Stimulated activated CD4-positive, alpha-beta T cell treated with anti-CD3 and anti-CD28 coated beads, Interleukin-2, amount 100 ng/mL, for 4 hours (primary cell): ENCODE results near the gene SREBF1.
"Not testable (repeated sequence)": the region's sequence is repeated elsewhere in the genome, so short reads cannot be mapped to it uniquely, and the experiment has no call there.

Experiments used
- DNase-seq: peaks from one replicate; pipeline ENCODE4 v3.0.0-alpha.2; 2020; ENCODE audit warnings: low read depth

The SREBF1 gene

GRCh38 chr17:17812211-17813054 is 24.4 kb downstream of the SREBF1 start:
- peak; percentile 47 for DNase-seq

DNA sequence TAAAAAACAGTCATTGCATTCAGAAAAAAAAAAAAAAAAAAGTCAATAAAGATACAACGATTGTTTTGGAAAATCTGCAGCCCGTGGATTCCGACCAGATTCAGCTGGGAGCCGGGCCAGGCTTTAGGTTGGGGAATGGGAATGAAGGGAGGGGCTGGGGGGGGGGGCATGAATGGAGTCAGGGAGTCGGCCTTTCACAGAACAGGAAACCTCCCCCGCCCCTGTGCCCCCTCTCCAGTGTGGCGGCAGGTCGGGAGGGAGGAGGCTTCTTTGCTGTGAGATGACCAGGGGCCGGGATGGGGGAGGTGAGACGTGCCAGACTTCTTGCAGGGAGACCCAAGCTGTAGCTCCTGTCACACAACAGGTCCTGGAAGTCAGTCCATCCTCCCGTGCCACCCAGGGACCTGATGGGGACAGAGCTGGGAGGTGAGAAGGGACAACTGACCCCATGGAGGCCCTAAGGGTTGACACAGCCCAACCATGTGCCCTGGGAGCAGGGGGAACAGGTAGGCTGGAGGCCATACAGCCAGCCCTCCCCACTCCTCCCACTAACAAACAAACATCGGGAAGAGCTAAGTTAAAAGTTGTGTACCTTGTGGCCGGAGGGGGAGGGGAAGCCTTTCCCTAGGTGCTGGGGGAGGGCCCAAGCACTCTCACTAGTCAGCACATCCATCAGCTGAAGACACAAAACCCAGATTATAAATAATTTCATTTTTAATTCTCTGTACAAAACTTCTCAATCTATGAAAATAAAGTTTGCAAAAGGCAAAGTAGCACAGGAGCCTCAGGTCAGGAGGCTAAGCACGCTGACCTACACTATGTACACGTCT is 25.2 kb downstream of the SREBF1 start:
- no peak for DNase-seq

DNA sequence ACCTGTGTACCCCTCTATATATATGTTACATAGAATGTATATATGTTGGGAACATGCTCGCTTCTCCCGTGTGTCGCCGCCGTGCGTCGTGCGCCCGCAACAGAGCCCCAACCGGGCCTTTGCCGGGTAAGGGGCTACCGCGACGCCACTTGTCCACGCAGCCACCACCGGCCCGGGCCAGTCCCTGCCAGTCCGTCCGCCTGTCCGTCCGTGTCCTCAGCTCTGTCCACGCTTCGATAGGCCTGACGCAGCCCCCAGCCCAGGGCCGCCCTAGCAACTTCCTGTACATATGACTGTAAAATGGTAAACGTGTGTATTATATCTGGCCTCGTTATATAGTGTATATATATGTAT is 25.9 kb downstream of the SREBF1 start:
- no peak for DNase-seq

GRCh38 chr17:17810084-17810894 is 26.5 kb downstream of the SREBF1 start:
- DNase-seq: no peak

GRCh38 chr17:17809531-17810083 is 27.2 kb downstream of the SREBF1 start:
- no peak for DNase-seq

DNA sequence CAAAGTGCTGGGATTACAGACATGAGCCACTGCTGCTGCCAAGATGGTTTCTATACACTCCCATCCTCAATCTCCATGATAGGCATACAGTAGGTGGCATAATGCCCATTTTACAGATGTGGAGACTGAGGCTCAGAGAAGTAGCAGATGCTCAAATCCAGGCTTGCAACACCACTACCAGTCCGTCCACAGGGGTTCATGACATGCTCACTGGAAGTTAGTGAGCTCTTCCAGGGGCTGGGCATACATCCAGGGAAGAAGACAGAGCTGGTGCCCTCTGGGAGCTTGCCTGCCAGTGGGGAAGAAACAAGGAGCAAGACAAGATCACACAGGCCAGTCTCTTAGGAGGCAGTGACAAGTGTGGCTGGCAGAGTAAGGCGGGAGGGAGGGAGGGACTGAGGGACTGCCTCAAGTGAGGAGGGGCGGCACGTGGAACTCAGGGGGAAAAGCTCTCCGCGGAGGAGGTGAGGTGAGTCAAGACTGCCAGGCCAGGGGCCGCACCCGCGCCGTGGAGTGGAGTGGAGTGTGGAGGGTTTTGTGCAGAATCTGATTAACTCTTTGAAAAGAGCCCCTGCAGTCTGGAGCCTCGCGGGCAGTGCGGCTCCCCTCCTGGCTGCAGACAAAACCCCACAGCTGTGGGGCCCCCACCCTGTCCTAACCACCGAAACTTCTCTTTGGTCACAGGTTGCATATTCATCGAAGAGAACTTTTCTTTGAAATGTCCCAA is 27.9 kb downstream of the SREBF1 start:
- no peak for DNase-seq

DNA sequence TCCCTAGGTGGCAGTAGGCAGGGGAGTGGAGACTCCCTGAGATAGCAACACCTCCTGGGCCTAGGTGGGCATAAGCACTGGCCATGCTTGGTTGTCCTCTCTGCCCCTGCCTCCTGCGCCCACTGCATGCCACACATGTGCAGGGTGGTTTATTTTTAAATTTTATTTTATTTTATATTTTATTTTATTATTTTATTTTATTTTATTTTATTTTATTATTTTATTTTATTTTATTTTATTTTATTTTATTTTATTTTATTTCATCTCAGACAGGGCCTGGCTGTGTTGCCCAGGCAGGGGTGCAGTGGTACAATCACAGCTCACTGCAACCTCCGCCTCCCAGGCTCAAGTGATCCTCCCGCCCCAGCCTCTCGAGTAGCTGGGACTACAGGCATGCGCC is 28.6 kb downstream of the SREBF1 start:
- not testable (repeated sequence) for DNase-seq

- no peak for DNase-seq
These were observed 29.3 kb downstream of the SREBF1 start for GRCh38 chr17:17807440-17807839.

- no peak for DNase-seq
These were observed 30.0 kb downstream of the SREBF1 start for GRCh38 chr17:17806611-17807274.

- DNase-seq: no peak
These were observed 30.8 kb downstream of the SREBF1 start for GRCh38 chr17:17806035-17806434.

- no peak for DNase-seq
These were observed 31.2 kb downstream of the SREBF1 start for GRCh38 chr17:17805575-17805974.

GRCh38 chr17:17804007-17804406 is 32.8 kb downstream of the SREBF1 start:
- no peak for DNase-seq

GRCh38 chr17:17801800-17802481 is 34.8 kb downstream of the SREBF1 start:
- no peak for DNase-seq

DNA sequence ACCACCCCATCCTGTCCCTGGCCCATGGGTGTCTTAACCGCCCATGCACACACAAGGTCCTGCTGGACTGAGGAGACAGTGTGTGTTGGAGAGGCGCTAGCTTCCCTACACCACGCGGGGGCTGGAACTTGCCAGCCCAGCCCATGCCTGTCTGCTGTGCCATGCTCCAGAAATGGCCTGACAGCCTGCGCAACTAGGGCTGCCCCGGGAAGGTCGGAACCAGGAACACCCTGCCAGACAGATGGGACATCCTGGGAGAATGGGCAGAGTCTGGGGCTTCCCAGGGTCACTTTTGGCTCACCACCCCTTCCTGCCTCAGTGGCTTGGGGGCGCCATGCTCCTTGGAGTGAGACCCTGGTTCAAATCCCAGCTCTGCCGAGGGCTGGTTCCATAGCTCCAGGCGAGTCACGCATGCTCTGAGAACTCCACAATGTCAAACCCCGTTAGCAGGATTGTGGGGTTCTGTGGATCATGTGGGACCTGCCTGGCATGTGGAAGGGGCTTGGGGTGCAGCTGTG is 36.2 kb downstream of the SREBF1 start:
- DNase-seq: no peak

GRCh38 chr17:17798573-17799255 is 38.1 kb downstream of the SREBF1 start:
- DNase-seq: no peak

DNA sequence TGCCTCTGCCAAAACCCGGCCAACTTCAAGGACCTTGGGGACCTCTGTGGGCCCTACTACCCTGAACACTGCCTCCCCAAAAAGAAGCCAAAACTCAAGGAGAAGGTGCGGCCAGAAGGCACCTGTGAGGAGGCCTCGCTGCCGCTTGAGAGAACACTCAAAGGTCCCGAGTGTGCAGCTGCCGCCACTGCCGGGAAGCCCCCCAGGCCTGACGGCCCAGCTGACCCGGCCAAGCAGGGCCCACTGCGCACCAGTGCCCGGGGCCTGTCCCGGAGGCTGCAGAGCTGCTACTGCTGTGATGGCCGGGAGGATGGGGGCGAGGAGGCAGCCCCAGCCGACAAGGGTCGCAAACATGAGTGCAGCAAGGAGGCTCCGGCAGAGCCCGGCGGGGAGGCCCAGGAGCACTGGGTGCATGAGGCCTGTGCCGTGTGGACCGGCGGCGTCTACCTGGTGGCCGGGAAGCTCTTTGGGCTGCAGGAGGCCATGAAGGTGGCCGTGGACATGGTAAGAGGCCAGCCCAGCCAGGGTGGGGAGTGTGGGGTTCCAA is 38.7 kb downstream of the SREBF1 start:
- no peak for DNase-seq

GRCh38 chr17:17797119-17797809 is 39.5 kb downstream of the SREBF1 start:
- DNase-seq: no peak

GRCh38 chr17:17796787-17797061 is 40.1 kb downstream of the SREBF1 start:
- DNase-seq: no peak
